GM12891 (cell line): ENCODE measurements around the gene NFE2.

Source experiments
- POLR2A ChIP-seq: IDR thresholded peaks from 2 replicates; pipeline ENCODE4 v1.6.1; 2011; ENCODE audit warnings: low read depth, low read length, control low read depth
- POLR2AphosphoS5 ChIP-seq: IDR thresholded peaks from 2 replicates; pipeline ENCODE4 v1.6.1; 2011; ENCODE audit warnings: low read depth, low read length, control low read depth
- SPI1 ChIP-seq: IDR thresholded peaks from 2 replicates; pipeline ENCODE4 v1.6.1; 2011; ENCODE audit warnings: low read depth, low read length, control low read depth
- TAF1 ChIP-seq: IDR thresholded peaks from 2 replicates; pipeline ENCODE4 v1.6.1; 2011; ENCODE audit warnings: low read depth, low read length, control low read depth

- TF ChIP-seq POLR2A (no peak), POLR2AphosphoS5 (no peak), TAF1 (no peak), SPI1 (no peak)
These were observed 7.9 kb downstream of the NFE2 start for GRCh38 chr12:54292931-54293241.
